Ectodermal cell (in vitro differentiated cells): ENCODE measurements around the gene ARID4B.
"Not testable (repeated sequence)": the region's sequence is repeated elsewhere in the genome, so short reads cannot be mapped to it uniquely, and the experiment has no call there.

ENCODE experiments used
- H3K27ac ChIP-seq: 2 replicates; pipeline ENCODE4 v1.7.0; 2013; ENCODE audit warnings: mild to moderate bottlenecking, low read depth, low read length; ENCODE audit not compliant: insufficient read depth, poor library complexity, severe bottlenecking
- H3K27me3 ChIP-seq: 2 replicates; pipeline ENCODE4 v1.7.0; 2013; ENCODE audit warnings: mild to moderate bottlenecking, low read length; ENCODE audit not compliant: insufficient read depth, control insufficient read depth, poor library complexity, severe bottlenecking
- H3K36me3 ChIP-seq: one replicate; pipeline ENCODE4 v1.7.0; 2013; ENCODE audit warnings: low read length; ENCODE audit not compliant: control insufficient read depth, insufficient read depth
- H3K4me1 ChIP-seq: one replicate; pipeline ENCODE4 v1.7.0; 2013; ENCODE audit warnings: low read length; ENCODE audit not compliant: control insufficient read depth, insufficient read depth
- H3K4me3 ChIP-seq: 2 replicates; pipeline ENCODE4 v1.7.0; 2013; ENCODE audit warnings: low read depth, low read length, control low read depth; ENCODE audit not compliant: insufficient read depth
- H3K9me3 ChIP-seq: 2 replicates; pipeline ENCODE4 v1.7.0; 2013; ENCODE audit warnings: mild to moderate bottlenecking, low read length, moderate library complexity; ENCODE audit not compliant: control insufficient read depth
- WGBS, 2 experiments: methylation state at CpG; one replicate each; pipeline ENCODE4 v1.1.7; 2013; ENCODE audit warnings: missing lambda C conversion rate in 2 of 2; 5-methylcytosine and 5-hydroxymethylcytosine counted together

Gene ARID4B

DNA sequence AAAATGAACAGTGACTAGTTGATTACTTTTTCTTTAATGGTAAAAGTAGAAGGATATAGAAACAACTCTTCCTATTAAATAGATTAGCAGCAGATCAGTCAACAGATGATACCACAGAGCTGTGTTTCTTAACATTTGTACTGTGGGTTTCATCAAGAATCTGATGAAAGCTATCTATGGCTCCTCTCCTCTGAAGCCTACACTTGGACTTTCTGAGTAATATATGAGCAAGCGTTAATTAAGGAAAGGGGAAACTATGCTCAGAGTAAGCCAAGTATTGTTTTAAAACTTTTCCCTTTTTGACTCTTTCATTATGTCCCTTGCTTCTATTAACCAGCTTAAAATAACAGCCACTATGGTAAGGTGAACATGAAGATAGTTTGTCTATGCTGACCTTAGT lies 10.8 kb downstream of the ARID4B start:
- H3K36me3 ChIP-seq = peaks cover 6% of the 10 kb centered on the region
- H3K9me3 ChIP-seq = no peaks in the 10 kb centered on the region
- 100% methylated on average over 1 of the region's 1 CpG for WGBS, 2 experiments
- H3K4me1 ChIP-seq = no peaks in the 10 kb centered on the region
- H3K27ac ChIP-seq = no peak overlapping the region
- no peak overlapping the region for H3K4me3 ChIP-seq
- H3K27me3 ChIP-seq = no peaks in the 10 kb centered on the region

DNA sequence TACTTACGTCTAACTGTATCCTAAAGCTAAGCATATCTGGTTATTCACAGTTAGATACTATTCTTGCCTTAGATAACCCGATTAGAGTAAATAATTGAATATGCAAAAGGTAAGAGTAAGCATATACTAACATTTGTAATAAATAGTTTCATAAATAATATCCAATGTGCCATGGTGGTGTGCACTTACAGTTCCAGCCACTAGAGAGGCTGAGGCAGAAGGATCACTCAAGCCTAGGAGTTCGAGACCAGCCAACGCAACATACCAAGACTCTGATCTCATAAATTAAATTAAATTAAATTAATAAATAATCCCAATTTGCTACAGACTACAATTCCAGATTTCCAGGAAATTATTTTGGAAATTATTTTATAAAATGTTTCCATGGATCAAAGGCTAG lies 12.2 kb downstream of the ARID4B start:
- no peak overlapping the region for H3K4me3 ChIP-seq
- H3K4me1 ChIP-seq = no peaks in the 10 kb centered on the region
- no peaks in the 10 kb centered on the region for H3K9me3 ChIP-seq
- H3K36me3 ChIP-seq = peaks cover 6% of the 10 kb centered on the region
- H3K27me3 ChIP-seq = no peaks in the 10 kb centered on the region
- WGBS, 2 experiments = 92% methylated on average over 2 of the region's 4 CpGs; no CpG with 5 or more reads in 1 of the 2 experiments
- no peak overlapping the region for H3K27ac ChIP-seq

DNA sequence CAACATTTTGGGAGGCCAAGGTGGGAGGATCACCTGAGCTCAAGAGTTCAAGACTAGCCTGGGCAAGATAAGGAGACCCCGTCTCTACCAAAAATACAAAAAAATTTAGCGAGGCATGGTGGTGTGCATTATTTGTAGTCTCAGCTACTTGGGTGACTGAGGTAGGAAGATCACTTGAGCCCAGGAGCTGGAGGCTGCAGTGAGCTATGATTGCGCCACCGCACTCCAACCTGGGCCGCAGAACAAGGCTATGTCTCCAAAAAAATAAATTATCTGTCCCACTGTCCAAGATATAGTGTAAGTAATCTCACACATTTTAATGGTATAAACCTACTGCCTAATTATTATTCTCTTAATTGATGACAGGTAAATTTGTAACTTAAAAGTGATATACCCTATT lies 12.8 kb downstream of the ARID4B start:
- peaks cover 6% of the 10 kb centered on the region for H3K36me3 ChIP-seq
- no peak overlapping the region for H3K4me3 ChIP-seq
- 83 to 93% methylated on average over 5 of the region's 5 CpGs for WGBS, 2 experiments
- no peaks in the 10 kb centered on the region for H3K4me1 ChIP-seq
- no peak overlapping the region for H3K27ac ChIP-seq
- no peaks in the 10 kb centered on the region for H3K27me3 ChIP-seq
- H3K9me3 ChIP-seq = no peaks in the 10 kb centered on the region

DNA sequence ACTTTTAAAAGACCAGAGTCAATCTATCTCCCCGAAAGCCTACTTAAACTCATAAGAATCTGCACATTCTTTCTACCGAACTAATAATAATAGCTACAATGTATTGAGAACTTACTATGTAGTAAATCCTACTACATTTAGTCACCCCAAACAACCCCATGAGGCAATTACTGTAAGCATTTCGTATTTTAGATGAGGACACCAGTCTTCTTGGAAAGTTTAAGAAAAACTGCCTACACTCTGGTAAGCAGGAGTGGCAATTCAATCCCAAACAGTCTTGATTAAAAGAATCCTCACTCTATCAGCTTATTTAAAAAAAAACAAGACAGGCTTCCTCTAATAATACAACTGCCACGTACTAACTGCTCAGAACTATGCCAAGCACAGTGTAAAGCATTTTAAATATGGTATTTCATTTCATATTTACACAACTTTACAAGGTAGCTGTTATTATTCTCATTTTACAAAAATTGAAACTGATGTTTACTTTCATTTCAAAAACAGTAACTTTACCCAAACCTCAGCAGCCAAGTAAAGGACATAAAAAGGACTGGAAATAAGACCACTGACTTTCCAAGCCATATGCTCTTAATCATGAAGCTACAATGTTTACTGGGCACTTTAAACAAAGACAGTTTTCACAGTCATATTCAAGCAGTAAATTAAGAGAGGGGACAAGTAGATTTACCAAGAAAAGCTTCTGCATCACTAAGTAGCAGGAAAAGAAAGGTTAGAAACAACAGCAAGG lies 13.9 kb downstream of the ARID4B start:
- Histone ChIP-seq H3K27me3 (no peaks in the 10 kb centered on the region), H3K9me3 (no peaks in the 10 kb centered on the region), H3K36me3 (peaks cover 6% of the 10 kb centered on the region), H3K4me1 (no peaks in the 10 kb centered on the region), H3K4me3 (no peak overlapping the region), H3K27ac (no peak overlapping the region)
- WGBS, 2 experiments = 86 to 93% methylated on average over 3 to 4 of the region's 4 CpGs

DNA sequence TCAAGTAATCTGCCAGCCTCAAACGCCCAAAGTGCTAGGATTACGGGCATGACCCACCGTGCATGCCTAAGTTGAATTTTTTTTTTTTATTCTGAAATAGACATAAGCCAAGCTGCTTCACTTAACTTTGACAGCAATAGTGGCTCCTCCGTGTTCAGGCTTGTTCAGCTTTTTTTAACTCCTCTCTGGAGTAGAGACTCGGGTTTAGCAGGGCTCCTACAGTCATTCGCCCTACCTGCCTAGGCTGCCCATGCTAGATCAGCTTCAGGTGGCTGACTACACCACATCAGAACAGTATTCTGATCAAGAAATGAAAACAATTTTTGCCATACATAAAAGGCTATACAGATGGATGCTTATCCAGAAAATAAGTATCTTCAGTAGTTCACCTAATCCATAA lies 14.7 kb downstream of the ARID4B start:
- Histone ChIP-seq H3K27me3 (no peaks in the 10 kb centered on the region), H3K4me3 (no peak overlapping the region), H3K27ac (peak overlapping the region; percentile 40), H3K9me3 (no peaks in the 10 kb centered on the region), H3K36me3 (no peaks in the 10 kb centered on the region), H3K4me1 (no peaks in the 10 kb centered on the region)
- WGBS, 2 experiments = 91 to 93% methylated on average over 6 of the region's 6 CpGs

DNA sequence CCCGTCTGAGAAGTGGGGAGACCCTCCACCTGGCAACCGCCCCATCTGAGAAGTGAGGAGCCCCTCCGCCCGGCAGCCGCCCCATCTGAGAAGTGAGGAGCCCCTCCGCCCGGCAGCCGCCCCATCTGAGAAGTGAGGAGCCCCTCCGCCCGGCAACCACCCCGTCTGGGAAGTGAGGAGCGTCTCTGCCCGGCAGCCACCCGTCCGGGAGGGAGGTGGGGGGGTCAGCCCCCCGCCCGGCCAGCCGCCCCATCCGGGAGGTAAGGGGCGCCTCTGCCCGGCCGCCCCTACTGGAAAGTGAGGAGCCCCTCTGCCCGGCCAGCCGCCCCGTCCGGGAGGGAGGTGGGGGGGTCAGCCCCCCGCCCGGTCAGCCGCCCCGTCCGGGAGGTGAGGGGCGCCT lies 18.8 kb downstream of the ARID4B start:
- H3K27me3 ChIP-seq, H3K36me3 ChIP-seq, H3K27ac ChIP-seq, H3K4me3 ChIP-seq, H3K4me1 ChIP-seq, H3K9me3 ChIP-seq: not testable (repeated sequence)
- WGBS, 2 experiments = 95 to 96% methylated on average over 20 to 22 of the region's 32 CpGs

DNA sequence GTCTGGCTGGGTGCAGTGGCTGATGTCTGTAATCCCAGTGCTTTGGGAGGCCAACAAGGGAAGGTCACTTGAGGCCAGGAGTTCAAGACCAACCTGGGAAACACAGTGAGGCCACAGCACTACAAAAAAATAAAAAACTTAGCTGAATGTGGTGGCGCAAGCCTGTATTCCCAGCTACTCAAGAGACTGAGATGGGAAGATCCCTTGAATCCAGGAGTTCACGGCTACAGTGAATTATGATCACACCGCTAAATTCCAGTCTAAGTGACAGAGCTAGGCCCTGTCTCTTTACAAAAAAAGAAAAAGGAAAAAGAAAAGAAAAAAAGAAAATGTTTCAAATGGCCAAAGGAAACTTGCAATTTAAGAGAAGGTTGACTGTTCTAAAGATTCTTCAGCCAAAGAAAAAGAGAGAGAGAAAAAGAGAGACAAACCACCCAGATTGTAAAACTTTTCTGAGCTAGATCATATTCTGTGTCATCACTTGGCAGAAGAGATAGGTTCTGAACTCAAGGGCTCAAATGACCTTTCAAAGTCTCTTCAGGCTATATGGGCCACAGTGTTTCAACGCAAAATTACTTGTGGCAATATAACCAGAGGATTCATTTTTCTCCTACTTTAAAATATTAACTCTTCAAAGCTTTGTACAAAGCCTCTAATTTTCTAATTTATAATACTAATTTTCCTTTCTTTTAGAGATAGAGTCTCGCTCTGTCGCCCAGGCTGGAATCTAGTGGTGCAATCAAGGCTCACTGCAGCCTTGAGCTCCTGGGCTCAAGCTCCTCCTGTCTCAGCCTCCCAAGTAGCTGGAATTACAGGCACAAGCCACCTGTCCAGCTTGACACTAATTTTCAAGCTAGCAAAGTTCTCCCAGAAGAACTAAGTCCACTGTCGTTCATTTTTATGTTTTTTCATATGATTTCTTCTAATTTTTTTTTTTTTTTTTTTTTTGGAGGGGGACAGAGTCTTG lies 20.5 kb downstream of the ARID4B start:
- H3K9me3 ChIP-seq = no peaks in the 10 kb centered on the region
- H3K4me3 ChIP-seq = no peak overlapping the region
- H3K36me3 ChIP-seq = no peaks in the 10 kb centered on the region
- no peak overlapping the region for H3K27ac ChIP-seq
- H3K27me3 ChIP-seq = no peaks in the 10 kb centered on the region
- no peaks in the 10 kb centered on the region for H3K4me1 ChIP-seq
- 95 to 100% methylated on average over 7 of the region's 7 CpGs for WGBS, 2 experiments

DNA sequence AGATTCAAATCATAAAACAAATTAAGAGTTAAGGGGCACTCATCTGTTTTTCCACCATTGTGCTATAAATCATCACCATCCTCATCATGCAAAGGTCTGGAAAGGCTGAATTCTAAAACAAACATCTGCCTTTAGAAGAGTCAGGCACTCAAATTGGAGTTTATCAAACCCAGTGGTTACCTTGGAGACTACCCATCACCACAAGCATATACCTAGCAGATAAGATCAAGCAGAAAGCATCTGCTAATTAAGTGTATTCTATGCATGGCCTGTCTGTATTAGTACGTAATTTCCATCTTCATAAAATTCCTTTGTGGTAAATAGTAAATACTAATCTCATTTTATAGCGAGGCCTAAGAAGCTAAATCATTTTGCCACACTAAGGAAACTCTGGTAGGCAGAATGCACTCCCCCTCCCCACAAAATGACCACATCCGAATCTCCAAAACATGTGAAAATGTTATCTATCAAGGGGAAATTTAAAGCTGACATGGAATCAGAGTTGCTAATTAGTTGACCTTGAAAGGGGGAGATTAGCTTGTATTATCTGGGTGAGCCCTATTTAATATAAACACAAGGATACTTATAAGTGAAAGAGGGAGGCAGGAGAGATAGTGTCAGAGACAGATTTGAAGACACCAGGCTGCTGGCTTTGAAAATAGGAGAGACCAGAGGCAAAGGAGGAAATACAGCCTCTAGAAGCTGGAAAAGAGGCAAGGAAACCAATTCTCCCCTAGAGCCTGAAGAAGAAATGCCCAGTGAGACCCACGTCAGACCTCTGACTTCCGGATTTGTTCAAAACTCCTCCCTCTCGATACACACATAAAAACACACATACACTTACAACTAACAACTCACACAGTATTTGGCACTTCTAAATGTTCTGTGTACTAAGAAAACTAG lies 23.2 kb downstream of the ARID4B start:
- no peaks in the 10 kb centered on the region for H3K27me3 ChIP-seq
- H3K36me3 ChIP-seq = no peaks in the 10 kb centered on the region
- H3K9me3 ChIP-seq = no peaks in the 10 kb centered on the region
- no peak overlapping the region for H3K4me3 ChIP-seq
- peak overlapping the region; percentile 16 for H3K27ac ChIP-seq
- no peaks in the 10 kb centered on the region for H3K4me1 ChIP-seq
- 87 to 93% methylated on average over 4 to 6 of the region's 6 CpGs for WGBS, 2 experiments

DNA sequence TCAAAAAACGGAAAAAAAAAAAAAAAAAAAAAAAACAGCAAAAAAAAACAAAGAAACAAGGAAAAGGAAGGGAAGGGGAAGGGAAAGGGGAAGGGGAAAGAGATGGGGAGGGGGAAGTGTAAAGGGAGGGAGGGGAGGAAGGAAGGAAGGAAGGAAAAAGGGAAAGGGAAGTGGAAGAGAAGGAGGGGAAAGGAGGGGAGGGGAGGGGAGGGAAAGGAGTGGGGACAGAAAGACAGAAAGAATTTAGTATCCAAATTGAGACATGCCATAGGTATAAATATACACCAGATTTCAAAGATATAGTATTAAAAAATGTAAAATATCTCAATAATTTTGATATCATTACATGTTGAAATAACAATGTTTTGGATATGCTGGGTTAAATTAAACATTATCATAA lies 25.8 kb downstream of the ARID4B start:
- Histone ChIP-seq H3K27ac (no peak overlapping the region), H3K4me3 (no peak overlapping the region), H3K36me3 (no peaks in the 10 kb centered on the region), H3K9me3 (no peaks in the 10 kb centered on the region), H3K4me1 (no peaks in the 10 kb centered on the region), H3K27me3 (no peaks in the 10 kb centered on the region)
- WGBS, 2 experiments = no CpG with 5 or more reads among the region's 1 CpG
